ENCODE results near the gene LDLRAD3. TPM values are rescaled to one million over a fixed set of nuclear protein-coding genes. Genes with fewer than 3 reads are reported as not detected.

LDLRAD3 gene
- total RNA-seq, 5 donors from 2014 or later (not counting 1 experiment from before 2014, with no cell fraction given): 0.18 to 0.22 TPM; not detected in 3

GRCh38 chr11:35998634-35999033 lies 54.8 kb downstream of the LDLRAD3 start:
- Histone ChIP-seq H3K4me3 (ENCODE audit: control insufficient read depth in 1 of 2, extremely low read depth in 1 of 2, low read length in 1 of 2) (no peak overlapping the region), H3K4me1 (ENCODE audit: control insufficient read depth in 1 of 2, extremely low read depth in 1 of 2, insufficient read depth in 2 of 2, low read length in 2 of 2) (peaks cover 0 to 5% of the 10 kb centered on the region in 2 experiments), H3K27me3 (replicated peaks in 1 of 2; ENCODE audit: control insufficient read depth in 2 of 2, extremely low read depth in 1 of 2, insufficient read depth in 2 of 2, low read length in 1 of 2) (no peaks in the 10 kb centered on the region), H3K36me3 (ENCODE audit: control insufficient read depth in 2 of 2, extremely low read depth in 1 of 2, insufficient read depth in 1 of 2, low read length in 1 of 2) (no peaks in the 10 kb centered on the region), H3K27ac (ENCODE audit: low read length) (no peak overlapping the region), H3K9me3 (no peaks in the 10 kb centered on the region)
- POLR2A ChIA-PET: no interaction called here
- peaks cover 0 to 16% of the 10 kb centered on the region in 2 donors for H3K27me3 Mint-ChIP-seq
- CTCF ChIA-PET: no interaction called here
- H3K36me3 Mint-ChIP-seq: no peaks in the 10 kb centered on the region
- H3K9me3 Mint-ChIP-seq: peaks cover 0 to 5% (median 0%) of the 10 kb centered on the region in 3 donors
- no peak overlapping the region for H3K27ac Mint-ChIP-seq
- no peaks in the 10 kb centered on the region for H3K4me1 Mint-ChIP-seq
- ATAC-seq (replicated peaks in 1 of 4): no peak
- no peak overlapping the region for H3K4me3 Mint-ChIP-seq
- DNase-seq: no peak
- WGBS (ENCODE audit: insufficient coverage): 84% methylated on average over 4 of the region's 6 CpGs

- no peaks in the 10 kb centered on the region for H3K36me3 ChIP-seq (ENCODE audit: control insufficient read depth in 2 of 2, extremely low read depth in 1 of 2, insufficient read depth in 1 of 2, low read length in 1 of 2)
- H3K4me3 ChIP-seq (ENCODE audit: control insufficient read depth in 1 of 2, extremely low read depth in 1 of 2, low read length in 1 of 2): no peak overlapping the region
- H3K9me3 ChIP-seq: no peaks in the 10 kb centered on the region
- Mint-ChIP-seq H3K36me3 (no peaks in the 10 kb centered on the region), H3K4me3 (no peak overlapping the region), H3K9me3 (peaks cover 0 to 5% (median 4%) of the 10 kb centered on the region in 3 donors), H3K27me3 (peaks cover 0 to 22% of the 10 kb centered on the region in 2 donors), H3K4me1 (no peaks in the 10 kb centered on the region), H3K27ac (no peak overlapping the region)
- H3K4me1 ChIP-seq (ENCODE audit: control insufficient read depth in 1 of 2, extremely low read depth in 1 of 2, insufficient read depth in 2 of 2, low read length in 2 of 2): no peaks in the 10 kb centered on the region
- POLR2A ChIA-PET: no interaction called here
- DNase-seq (no peak), ATAC-seq (replicated peaks in 1 of 4) (no peak)
- peaks cover 0 to 7% of the 10 kb centered on the region in 2 experiments for H3K27me3 ChIP-seq (replicated peaks in 1 of 2; ENCODE audit: control insufficient read depth in 2 of 2, extremely low read depth in 1 of 2, insufficient read depth in 2 of 2, low read length in 1 of 2)
- no peak overlapping the region for H3K27ac ChIP-seq (ENCODE audit: low read length)
- WGBS (ENCODE audit: insufficient coverage): 70% methylated on average over 4 of the region's 6 CpGs
- CTCF ChIA-PET: no interaction called here
Measured at GRCh38 chr11:36000616-36001190, 56.8 kb downstream of the LDLRAD3 start.

GRCh38 chr11:36002196-36002595 lies 58.3 kb downstream of the LDLRAD3 start:
- no peak overlapping the region for H3K27ac ChIP-seq (ENCODE audit: low read length)
- H3K4me3 Mint-ChIP-seq: no peak overlapping the region
- no peaks in the 10 kb centered on the region for H3K9me3 ChIP-seq
- no peak for ATAC-seq (replicated peaks in 1 of 4)
- H3K27me3 ChIP-seq (replicated peaks in 1 of 2; ENCODE audit: control insufficient read depth in 2 of 2, extremely low read depth in 1 of 2, insufficient read depth in 2 of 2, low read length in 1 of 2): peaks cover 0 to 7% of the 10 kb centered on the region in 2 experiments
- H3K36me3 Mint-ChIP-seq: no peaks in the 10 kb centered on the region
- no peaks in the 10 kb centered on the region for H3K36me3 ChIP-seq (ENCODE audit: control insufficient read depth in 2 of 2, extremely low read depth in 1 of 2, insufficient read depth in 1 of 2, low read length in 1 of 2)
- no peak overlapping the region for H3K27ac Mint-ChIP-seq
- H3K4me1 Mint-ChIP-seq: no peaks in the 10 kb centered on the region
- H3K27me3 Mint-ChIP-seq: peaks cover 0 to 19% of the 10 kb centered on the region in 2 donors
- peaks cover 0 to 5% (median 0%) of the 10 kb centered on the region in 3 donors for H3K9me3 Mint-ChIP-seq
- WGBS (ENCODE audit: insufficient coverage): 70% methylated on average over 3 of the region's 6 CpGs
- no peak for DNase-seq
- ChIA-PET CTCF (no interaction called here), POLR2A (interaction anchor here in 1 of 2 donors (0.6 kb wide), 1 partner anchor 102 kb away, joined by 3 read pairs; no protein-coding TSS in a partner anchor)
- no peaks in the 10 kb centered on the region for H3K4me1 ChIP-seq (ENCODE audit: control insufficient read depth in 1 of 2, extremely low read depth in 1 of 2, insufficient read depth in 2 of 2, low read length in 2 of 2)
- H3K4me3 ChIP-seq (ENCODE audit: control insufficient read depth in 1 of 2, extremely low read depth in 1 of 2, low read length in 1 of 2): no peak overlapping the region

- ChIA-PET POLR2A (no interaction called here), CTCF (no interaction called here)
- Mint-ChIP-seq H3K36me3 (no peaks in the 10 kb centered on the region), H3K4me1 (no peaks in the 10 kb centered on the region), H3K9me3 (peaks cover 0 to 5% (median 0%) of the 10 kb centered on the region in 3 donors), H3K27ac (no peak overlapping the region), H3K4me3 (no peak overlapping the region), H3K27me3 (peaks cover 5 to 19% of the 10 kb centered on the region in 2 donors)
- DNase-seq (no peak), ATAC-seq (replicated peaks in 1 of 4) (no peak)
- Histone ChIP-seq H3K36me3 (ENCODE audit: control insufficient read depth in 2 of 2, extremely low read depth in 1 of 2, insufficient read depth in 1 of 2, low read length in 1 of 2) (no peaks in the 10 kb centered on the region), H3K4me1 (ENCODE audit: control insufficient read depth in 1 of 2, extremely low read depth in 1 of 2, insufficient read depth in 2 of 2, low read length in 2 of 2) (no peaks in the 10 kb centered on the region), H3K27me3 (replicated peaks in 1 of 2; ENCODE audit: control insufficient read depth in 2 of 2, extremely low read depth in 1 of 2, insufficient read depth in 2 of 2, low read length in 1 of 2) (peaks cover 0 to 7% of the 10 kb centered on the region in 2 experiments), H3K27ac (ENCODE audit: low read length) (no peak overlapping the region), H3K9me3 (no peaks in the 10 kb centered on the region), H3K4me3 (ENCODE audit: control insufficient read depth in 1 of 2, extremely low read depth in 1 of 2, low read length in 1 of 2) (no peak overlapping the region)
- WGBS (ENCODE audit: insufficient coverage): 93% methylated on average over 3 of the region's 3 CpGs
Measured at GRCh38 chr11:36002796-36003195, 58.9 kb downstream of the LDLRAD3 start.

GRCh38 chr11:36006556-36006955 lies 62.7 kb downstream of the LDLRAD3 start:
- Mint-ChIP-seq H3K27me3 (peaks cover 9 to 13% of the 10 kb centered on the region in 2 donors), H3K36me3 (no peaks in the 10 kb centered on the region), H3K4me3 (no peak overlapping the region), H3K9me3 (peaks cover 0 to 5% (median 0%) of the 10 kb centered on the region in 3 donors), H3K4me1 (no peaks in the 10 kb centered on the region), H3K27ac (no peak overlapping the region)
- no peaks in the 10 kb centered on the region for H3K9me3 ChIP-seq
- DNase-seq (no peak), ATAC-seq (replicated peaks in 1 of 4) (no peak)
- WGBS (ENCODE audit: insufficient coverage): 88% methylated on average over 1 of the region's 3 CpGs
- POLR2A ChIA-PET: no interaction called here
- H3K4me1 ChIP-seq (ENCODE audit: control insufficient read depth in 1 of 2, extremely low read depth in 1 of 2, insufficient read depth in 2 of 2, low read length in 2 of 2): no peaks in the 10 kb centered on the region
- H3K36me3 ChIP-seq (ENCODE audit: control insufficient read depth in 2 of 2, extremely low read depth in 1 of 2, insufficient read depth in 1 of 2, low read length in 1 of 2): no peaks in the 10 kb centered on the region
- peaks cover 0 to 7% of the 10 kb centered on the region in 2 experiments for H3K27me3 ChIP-seq (replicated peaks in 1 of 2; ENCODE audit: control insufficient read depth in 2 of 2, extremely low read depth in 1 of 2, insufficient read depth in 2 of 2, low read length in 1 of 2)
- H3K27ac ChIP-seq (ENCODE audit: low read length): no peak overlapping the region
- H3K4me3 ChIP-seq (ENCODE audit: control insufficient read depth in 1 of 2, extremely low read depth in 1 of 2, low read length in 1 of 2): no peak overlapping the region
- CTCF ChIA-PET: no interaction called here

- no peak overlapping the region for H3K4me3 Mint-ChIP-seq
- H3K4me1 ChIP-seq (ENCODE audit: control insufficient read depth in 1 of 2, extremely low read depth in 1 of 2, insufficient read depth in 2 of 2, low read length in 2 of 2): no peaks in the 10 kb centered on the region
- no peak overlapping the region for H3K4me3 ChIP-seq (ENCODE audit: control insufficient read depth in 1 of 2, extremely low read depth in 1 of 2, low read length in 1 of 2)
- H3K27me3 Mint-ChIP-seq: peaks cover 9 to 13% of the 10 kb centered on the region in 2 donors
- no peak overlapping the region for H3K27ac Mint-ChIP-seq
- H3K36me3 Mint-ChIP-seq: no peaks in the 10 kb centered on the region
- H3K9me3 ChIP-seq: no peaks in the 10 kb centered on the region
- no peak overlapping the region for H3K27ac ChIP-seq (ENCODE audit: low read length)
- peaks cover 0 to 5% (median 0%) of the 10 kb centered on the region in 3 donors for H3K9me3 Mint-ChIP-seq
- H3K36me3 ChIP-seq (ENCODE audit: control insufficient read depth in 2 of 2, extremely low read depth in 1 of 2, insufficient read depth in 1 of 2, low read length in 1 of 2): no peaks in the 10 kb centered on the region
- POLR2A ChIA-PET: no interaction called here
- ATAC-seq (replicated peaks in 1 of 4) (no peak), DNase-seq (no peak)
- peaks cover 0 to 7% of the 10 kb centered on the region in 2 experiments for H3K27me3 ChIP-seq (replicated peaks in 1 of 2; ENCODE audit: control insufficient read depth in 2 of 2, extremely low read depth in 1 of 2, insufficient read depth in 2 of 2, low read length in 1 of 2)
- H3K4me1 Mint-ChIP-seq: no peaks in the 10 kb centered on the region
- CTCF ChIA-PET: no interaction called here
- WGBS (ENCODE audit: insufficient coverage): 100% methylated on average over 1 of the region's 8 CpGs
Measured at GRCh38 chr11:36007127-36007655, 63.3 kb downstream of the LDLRAD3 start.

Data from T-cell (primary cell).